Hematopoietic multipotent progenitor cell treated with erythropoietin and hydrocortisone succinate and interleukin-3 and kit ligand, for 15 days (in vitro differentiated cells): ENCODE results near the gene MC2R.

Experiments used
- DNase-seq: peaks from one replicate; pipeline ENCODE4 v3.0.0-alpha.2; 2015; ENCODE audit warnings: low spot score

The MC2R gene

DNA sequence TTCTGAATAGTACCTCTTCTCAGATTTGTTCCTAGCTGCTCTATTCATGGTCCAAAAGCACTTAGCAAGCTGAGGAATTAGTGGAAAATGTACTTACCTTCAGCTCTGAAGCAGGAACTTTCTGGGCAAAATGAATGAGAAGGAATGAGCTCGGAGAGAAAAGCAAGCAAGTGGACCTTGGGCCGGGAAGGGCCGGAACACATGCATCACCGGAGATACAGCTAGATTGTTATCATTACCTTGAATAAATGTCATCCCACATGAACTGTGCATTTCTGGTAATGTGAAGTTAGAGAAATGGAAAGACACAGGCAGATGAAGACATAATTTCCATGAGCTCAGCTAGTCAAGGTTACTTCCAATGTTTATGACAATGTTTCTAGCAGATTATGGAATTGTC is at the start of gene MC2R:
TSS of gene MC2R (minus strand) at position 146 of the 400 bp plus-strand sequence. CDS start 30,018 bp downstream, outside the sequence.
- no peak for DNase-seq

DNA sequence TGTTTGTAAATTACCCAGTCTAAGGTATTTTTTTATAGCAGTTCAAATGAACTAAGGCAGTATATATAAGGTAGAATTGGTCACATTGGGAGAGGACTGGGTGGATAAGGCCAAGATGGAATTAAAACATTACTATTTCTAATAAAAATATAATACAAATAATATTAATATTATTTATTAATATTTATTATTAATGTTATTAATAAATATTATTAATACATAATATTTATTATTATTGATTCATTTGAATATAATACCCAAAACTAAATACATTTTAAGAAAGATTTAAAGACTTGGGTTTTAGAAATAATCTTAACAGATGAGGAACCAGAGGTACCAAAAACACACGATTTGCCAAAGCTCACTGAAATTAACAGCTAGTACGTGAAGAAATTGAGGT is 30.5 kb upstream of the MC2R start:
- no peak for DNase-seq

DNA sequence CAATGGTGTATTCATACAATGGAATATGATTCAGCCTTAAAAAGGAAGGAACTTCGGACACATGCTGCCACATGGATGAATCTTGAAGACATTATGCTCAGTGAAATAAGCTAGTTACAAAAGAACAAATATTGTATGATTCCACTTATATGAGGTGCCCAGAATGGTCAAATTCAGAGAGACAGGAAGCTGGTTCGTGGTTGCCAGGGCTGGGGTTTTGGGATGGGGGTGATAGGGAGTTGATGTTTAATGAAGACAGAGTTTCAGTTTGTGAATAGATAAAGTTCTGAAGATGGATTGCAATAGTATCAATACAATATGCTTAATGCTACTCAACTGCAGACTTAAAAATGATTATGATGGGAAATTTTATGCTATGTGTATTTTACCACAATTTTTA is 28.0 kb upstream of the MC2R start:
- no peak for DNase-seq

DNA sequence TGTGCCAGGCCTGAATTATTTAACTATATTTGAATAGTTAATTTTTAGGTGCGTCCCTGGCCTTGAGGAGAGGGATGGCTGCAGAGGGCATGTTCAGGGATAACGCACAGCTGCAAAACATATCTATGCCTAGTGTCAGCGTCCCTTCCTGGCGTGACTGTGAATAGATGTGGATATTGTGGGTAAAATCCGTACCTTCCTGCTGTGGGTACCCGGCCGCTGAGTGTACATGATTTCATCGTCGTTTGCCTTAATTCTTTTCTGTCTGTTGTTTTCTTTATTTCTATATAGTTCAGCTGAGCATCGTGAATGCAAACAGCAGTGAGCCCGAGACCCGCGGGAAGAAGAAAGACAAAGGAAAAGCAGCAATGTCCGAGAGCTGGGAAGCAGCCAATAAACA is 25.0 kb upstream of the MC2R start:
- no peak for DNase-seq

DNA sequence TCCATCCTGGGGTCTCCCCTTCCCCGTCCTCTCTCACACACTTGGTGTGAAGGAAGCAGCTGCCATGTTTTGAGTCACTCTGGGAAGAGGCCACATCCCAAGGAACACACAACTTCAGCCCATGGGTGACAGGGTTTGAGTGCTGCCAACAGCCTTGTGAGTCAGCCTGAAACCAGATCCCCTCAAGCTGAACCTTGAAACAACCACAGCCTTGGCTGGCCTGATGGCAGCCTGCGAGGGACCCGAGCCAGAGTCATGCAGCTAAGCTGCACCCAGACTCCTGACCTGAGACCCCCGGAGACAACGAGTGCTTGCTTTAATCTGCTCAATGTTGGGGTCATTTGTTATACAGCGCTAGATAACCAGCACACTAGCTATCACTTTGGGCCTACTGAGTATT is 19.3 kb upstream of the MC2R start:
- DNase-seq = no peak

DNA sequence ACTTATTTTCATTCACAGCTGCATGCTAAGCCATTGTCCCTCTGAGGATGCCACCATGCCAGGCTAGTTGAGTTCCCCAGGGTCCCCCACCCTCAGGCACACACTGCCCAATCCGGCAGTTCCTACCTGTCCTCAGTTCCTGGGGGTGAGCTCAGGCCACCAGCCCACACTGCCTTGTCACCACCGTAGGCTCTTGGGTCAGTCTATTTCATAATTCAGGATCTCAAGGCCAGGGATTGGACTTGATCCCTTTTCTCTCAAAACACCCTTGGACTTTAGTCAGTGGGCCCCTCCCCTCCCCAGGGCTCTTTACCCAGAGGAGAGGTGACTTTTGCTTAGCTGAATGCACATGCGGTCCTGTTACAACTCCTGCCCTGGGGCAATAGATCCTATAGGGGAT is 18.7 kb upstream of the MC2R start:
- DNase-seq = no peak

DNA sequence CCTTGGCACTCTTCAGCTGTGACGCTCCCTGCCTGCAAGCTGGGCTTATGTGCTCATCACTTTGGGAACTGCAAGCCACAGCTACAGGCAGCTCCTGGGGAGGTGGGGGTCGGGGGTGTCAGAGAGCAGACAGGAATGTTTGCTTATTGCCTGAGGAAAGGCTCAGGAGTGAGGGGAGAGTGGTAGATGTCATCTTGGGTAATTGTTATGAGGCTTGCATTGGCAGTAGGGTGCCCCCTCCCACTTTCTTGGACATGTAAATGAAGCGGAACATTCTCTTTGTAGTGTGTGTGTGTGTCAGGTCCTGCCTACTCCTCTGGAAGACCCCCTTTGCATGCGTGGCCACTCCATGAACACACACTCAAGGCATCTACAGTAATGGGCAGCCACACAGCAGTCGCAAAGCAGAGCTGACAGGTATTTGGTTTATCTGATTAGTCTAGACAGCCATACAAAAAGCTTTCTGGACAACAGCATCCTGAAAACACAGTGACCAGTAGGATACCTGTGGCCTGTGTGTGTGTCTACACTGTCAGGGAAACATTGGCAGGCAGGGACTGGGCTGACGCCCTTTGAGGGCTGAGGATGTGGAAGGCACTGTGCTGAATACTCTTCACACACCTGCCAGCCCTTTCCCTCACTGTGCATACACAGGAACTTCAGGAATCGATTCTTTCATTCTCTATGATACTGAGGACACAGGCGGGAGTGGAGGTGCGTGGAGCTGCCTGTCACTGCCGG is 17.1 kb upstream of the MC2R start:
- DNase-seq = no peak

DNA sequence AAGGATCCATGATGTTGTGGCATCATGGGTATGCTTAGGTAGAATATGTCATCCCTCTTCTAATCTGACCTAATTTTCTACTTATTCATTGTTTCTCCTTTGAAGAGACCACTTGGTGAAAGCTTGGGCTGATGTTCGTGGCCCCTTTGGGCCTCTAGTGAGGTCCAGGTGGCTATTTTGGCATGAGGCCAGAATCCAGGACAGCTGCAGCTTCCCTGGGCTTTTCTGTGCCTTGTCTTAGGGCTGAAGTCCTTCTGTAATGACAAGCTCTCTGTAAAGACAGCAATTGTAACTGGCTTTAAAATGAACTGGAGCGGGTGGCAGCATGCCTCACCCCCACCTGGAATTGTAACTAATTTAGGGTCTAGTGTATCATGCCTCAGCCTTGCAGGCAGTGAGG is 15.6 kb upstream of the MC2R start:
- no peak for DNase-seq

DNA sequence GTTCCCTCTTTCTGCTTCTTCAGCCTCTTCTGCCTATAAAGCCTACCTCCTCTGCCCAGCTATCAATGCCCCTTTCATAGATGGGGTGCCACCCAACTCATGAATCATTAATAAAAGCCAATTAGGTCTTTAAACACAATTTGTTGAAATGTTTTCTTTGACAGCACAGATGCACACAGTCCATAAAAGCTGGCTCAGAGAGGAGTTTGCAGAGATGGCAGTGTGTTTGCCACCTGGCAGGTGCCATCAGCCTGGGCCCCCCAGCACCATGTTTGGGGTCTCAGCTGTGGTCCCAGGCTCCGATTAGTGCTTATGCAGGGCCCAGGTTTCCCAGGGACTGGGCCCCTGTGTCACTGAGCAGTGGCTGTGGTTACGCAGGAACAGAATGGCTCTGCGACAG is 7.9 kb upstream of the MC2R start:
- DNase-seq = no peak

DNA sequence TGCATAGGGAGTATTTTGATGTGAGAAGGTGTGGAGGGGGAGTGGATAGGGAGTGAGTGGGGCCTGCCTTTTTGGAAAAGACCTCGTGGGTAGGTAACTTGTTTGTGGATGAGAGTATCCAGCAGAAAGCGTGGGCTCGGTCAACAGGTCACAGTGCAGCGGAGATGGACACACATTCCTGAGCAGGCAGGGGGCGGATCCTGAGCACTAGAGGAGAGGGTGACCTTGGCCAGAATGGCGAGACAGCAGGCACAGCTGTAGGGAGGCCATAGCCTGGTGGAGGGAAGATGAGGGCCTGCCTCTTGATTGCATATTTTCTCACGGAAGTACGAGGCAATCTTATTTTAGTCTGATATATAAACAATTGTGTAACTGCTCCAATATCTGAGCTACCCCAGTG is 3.6 kb upstream of the MC2R start:
- no peak for DNase-seq

DNA sequence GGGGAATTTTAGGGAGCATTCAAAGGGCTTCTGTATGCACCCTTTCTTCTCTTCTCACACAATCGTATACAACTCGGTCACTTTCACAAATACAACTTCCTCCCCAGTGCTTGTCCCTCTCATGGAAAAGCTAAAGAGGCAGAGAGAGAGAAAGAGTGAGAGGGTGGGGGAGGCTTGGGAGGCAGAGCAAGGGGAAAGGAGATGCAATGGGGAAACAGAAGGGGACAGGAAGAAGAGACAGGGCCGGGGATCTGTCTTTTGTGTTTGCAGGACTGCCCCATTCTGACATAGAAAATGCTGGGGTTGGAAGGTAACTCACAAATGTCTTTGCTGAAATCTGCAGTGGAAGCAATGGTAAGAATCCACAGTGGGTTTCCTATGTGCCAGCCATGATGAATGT is 2.1 kb upstream of the MC2R start:
- DNase-seq = no peak

DNA sequence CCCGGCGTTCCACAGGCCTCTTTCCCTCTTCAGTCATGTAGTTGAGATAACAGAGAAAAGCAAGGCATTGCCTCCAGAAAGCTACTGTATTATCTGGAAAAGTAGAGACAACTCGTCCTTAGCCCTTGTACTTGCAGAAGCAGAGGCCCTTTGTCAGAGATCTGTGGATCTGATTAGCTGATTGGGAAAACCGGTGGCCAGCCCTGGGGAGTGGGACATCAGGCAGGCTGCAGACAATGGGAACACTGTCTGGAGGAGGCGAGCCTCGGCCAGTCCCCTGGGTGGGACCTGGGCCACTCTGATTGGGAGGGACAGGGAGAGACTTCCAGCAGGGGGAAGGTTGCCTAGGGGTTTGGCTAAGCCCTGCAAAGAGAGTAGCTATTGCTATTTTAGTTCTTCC is 1.2 kb upstream of the MC2R start:
- no peak for DNase-seq

DNA sequence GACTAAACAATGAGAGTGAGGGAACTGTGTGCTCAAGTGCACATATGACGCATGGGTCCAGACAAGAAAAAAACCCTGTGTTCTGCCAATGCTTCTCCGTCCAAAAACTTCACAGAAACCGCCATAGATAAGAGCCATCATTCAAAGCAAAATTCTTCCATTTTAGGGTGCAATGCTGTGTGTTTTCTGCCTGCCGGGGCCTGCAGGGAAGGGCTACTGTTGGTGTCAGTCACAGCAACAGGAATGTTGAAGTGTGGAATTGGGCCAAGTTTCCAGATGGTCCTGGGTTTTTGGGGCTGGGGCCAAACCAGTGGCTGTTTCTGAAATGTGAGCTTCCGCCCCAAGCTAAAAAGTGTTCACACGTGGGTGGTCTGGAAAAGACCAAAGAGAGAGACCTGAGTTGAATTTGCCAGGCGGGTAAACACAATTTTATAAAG is 677 bp upstream of the MC2R start:
- no peak for DNase-seq

DNA sequence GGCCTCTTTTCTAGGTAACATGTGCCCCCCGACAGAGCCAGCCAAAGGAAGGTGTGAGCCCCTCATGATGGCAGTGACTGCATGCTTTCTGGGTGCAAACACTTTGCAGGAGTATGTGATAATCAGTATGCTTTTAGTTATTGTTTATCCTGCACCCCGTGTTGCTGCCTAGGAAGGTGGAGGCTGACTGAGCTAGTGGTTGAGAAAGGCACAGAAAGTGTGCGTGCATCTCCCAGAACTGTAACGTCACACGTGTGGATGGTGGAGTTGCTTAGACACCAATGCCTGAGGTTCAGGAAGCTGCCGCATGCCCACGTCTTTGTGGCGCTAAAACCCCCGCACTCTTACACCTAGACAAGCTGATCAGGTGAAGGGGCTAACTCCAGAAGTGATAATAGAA is 580 bp downstream of the MC2R start:
- no peak for DNase-seq

DNA sequence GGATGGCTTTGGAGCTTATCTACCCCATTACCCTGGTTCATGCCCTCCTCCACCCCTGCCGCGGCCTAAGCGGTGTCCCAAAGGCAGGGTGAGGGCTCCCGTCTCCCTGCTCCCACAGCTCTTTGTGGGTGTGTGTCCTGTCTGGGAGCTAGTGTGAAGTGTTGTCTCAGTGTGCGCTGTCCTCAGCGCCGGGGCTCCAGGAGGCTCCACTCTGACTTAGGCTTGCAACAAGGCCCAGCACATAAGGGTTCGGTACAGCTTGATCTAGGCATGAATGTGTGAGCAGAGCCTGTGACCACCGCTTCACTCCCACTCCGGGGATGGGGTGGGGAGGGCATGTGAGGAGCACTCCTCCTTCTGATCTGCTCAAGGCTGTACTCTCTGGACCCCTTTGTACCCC is 1.2 kb downstream of the MC2R start:
- DNase-seq = no peak

DNA sequence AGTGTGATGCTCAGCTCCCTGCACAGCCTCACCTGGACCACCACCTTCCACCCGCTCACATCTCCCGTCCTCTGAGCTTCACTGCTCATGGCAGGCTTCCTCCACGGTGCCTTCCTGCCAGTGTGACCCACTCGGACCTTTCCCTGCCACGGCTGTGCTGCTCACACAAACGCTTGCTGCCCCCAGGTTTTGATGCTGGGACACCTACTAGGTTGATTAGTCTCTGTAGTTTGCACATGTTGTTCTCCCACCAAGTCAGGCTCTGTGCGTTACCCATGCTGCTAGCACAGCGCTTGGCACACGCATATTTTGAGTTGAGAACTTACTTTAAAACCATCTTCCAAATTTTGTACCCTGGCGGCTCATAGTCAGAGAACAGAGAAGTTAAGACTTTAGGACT is 2.1 kb downstream of the MC2R start:
- no peak for DNase-seq

DNA sequence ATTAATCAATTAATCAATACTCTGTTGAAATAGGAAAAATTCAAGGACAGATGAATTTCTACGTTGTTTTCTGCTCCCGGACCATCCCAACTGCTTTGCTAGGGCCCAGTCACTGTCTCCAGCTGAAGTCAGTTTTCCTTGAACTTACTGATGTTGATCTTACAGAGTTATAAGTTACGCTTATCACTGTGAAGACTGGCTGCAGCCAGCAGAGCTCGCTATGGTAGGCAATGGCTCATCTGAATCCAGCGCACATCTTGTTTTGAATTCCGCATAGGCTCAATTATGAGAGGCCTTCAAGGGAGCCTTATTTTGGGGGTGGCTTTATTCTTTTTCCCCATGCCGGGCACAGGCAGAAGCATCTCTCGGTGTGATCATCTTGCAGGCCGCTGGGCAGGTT is 2.7 kb downstream of the MC2R start:
- no peak for DNase-seq

DNA sequence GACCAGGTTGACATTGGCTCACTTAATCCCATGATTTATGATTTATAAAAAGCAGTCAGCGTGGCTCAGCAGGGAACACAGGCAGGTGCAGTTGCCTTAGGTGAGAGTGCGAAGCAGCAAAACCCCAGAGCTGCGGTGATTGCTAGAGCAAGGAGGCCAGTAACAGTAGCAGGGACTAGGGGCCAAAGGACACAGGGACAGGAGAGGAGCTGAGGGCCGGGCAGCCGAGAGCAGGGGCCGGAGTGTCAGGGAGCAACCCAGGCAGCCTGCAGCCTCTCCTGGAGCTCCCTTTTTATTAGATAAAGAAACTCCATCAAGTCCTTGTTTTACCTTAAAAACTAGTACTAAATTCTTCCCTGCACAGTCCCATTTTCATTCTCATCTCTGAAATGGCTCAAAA is 4.3 kb downstream of the MC2R start:
- DNase-seq = no peak

DNA sequence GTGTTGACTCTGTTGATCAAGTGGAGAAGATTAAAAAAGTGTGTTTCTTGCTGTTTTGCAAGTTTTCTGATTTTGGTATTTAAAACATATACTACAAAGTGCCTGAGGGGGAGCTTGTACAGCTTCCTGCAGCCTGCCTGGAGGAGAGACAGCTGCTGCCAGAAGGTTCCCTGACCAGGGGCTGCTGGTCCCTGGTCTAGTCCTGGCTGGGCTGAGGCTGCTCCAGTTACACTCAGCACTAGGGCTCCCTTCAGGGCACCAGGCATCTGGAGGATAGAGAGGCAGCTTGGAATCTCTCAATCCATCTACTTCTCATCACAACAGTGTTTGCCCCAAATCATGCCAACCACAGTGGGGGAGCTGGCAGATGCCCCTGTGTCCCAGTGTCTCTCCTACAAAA is 4.8 kb downstream of the MC2R start:
- no peak for DNase-seq

DNA sequence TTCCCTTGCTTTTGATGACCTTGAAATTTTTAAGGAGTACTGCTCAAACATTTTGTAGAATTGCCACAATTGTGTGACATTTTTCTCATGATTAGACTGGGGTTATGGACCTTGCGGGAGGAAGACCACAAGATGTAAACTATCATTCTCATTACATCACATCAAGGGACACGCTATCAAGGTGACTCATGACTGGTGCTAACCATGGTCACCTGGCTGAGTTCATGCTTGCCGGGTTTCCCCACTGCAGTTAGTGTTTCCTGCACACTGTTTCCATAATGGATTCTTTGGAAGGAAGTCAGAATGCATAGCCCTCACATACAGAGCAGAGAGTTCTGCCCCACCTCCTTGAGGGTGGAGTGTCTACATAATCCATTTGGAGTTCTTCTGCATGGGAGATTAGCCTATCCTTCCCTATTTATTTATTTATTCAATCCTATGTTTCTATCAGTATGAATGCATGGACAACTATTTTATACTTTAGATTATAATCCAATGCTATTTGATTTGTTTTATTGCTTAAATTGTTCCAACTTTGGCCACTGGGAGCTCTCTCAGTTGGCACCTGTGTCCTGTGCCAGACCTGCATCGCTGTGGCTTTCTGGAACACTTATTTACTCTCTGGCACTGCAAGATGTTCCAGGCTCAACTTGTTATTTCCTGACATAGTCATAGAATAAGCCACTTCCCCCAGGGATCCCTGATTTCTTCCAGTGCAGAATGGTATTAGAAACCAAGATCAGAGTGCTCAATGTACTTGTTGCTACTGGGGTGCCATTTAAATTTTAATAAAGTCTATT is 6.0 kb downstream of the MC2R start:
- no peak for DNase-seq

DNA sequence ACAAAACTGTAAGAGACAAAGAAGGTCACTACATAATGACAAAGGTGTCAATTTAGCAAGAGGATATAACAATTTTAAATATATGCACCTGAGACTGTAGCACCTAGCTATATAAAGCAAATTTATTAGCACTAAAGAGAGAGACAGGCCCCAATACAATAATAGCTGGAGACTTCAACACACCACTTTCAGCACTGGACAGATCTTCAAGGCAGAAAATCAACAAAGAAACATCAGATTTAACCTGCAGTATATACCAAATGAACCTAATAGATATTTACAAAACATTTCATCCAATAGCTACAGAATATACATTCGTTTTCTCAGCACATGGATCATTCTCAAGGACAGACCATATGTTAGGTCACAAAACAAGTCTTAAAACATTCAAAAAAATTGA is 14.7 kb downstream of the MC2R start:
- DNase-seq = no peak

DNA sequence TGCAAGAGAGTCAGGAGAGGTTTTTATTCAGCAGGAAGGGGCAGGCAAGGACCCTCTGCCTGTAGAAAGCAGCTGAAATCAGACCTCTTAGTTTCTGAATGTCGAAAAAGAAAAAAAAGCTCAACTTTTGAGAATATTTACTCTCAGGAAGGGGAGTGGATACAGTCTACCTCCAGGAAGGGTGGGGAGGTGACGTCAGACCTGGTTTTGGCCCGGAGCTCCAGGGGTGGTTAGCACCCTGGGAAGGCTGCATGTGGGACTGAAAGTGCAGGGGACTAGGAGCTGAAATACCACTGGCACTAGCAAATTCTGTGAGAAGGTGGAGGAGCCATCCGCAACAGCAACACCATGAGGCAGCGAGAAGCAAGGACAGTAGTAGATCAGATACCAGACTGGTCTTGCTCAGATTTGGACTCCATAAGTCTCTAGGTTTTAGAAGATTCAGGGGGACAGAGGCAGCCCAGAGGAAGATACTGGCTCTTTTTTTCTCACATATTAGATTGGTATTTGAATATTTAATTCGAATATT is 19.8 kb downstream of the MC2R start:
- DNase-seq = no peak

DNA sequence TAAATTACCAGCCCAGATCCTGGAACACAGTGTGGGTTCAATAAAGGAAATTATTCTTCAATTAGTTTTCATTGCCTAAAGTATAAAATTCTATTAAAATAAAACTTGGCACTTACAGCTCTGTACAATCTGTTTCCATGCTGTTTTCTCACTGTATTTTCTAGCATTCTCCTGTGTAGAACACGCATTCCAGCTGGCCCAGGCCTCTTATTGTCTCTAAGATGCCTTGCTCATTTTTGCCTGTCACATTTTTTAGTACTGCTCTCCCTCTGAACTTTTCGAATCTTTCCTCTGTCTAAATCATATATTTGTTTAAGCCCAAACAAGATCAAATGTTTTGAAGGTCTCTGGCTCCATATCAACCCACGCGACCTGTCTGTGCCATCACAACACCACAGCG is 20.8 kb downstream of the MC2R start:
- DNase-seq = no peak

DNA sequence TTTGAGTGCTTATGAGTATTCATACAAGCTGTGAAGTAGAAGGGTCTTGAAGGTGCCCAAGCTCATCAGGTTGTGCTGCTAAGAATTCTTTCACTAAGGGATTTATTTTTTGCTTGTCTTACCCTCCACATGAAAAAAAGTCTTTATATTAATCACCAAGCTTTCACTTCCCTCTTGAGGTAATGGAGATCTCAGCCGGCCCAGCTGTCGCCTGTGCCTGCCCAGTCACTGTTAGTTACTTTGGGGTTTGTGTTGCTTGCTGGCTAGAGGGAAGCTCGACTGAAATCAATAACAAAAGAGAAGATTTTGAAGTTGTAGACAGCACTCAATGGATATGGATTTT is 21.9 kb downstream of the MC2R start:
- no peak for DNase-seq
